G401 (cell line): ENCODE measurements around the gene IKZF1. TPM values are rescaled to one million over a fixed set of nuclear protein-coding genes. Genes with fewer than 3 reads are reported as not detected.

Source experiments
- DNase-seq: peaks from one replicate; pipeline ENCODE4 v3.0.0-alpha.2; 2015; ENCODE audit warnings: low spot score
- in situ Hi-C: cut with HindIII; loops from 2 replicates; pipeline ENCODE4 v1.10.0; 2016; ENCODE audit warnings: low sequenced_read_pairs, mixed read lengths
- total RNA-seq: library from RNA; depleted of rRNA; stranded (reverse); fragments of >200 nt; shearing (Covaris generic); gene quantifications from 2 replicates; pipeline ENCODE4 v1.2.3, GENCODE V29; 2014

IKZF1 gene
- total RNA-seq, 1 experiment from 2014 or later, result not detected

GRCh38 chr7:50393076-50393475, 88.6 kb downstream of the IKZF1 start:
- DNase-seq, result no peak
- in situ Hi-C loops, result no loop called here

DNA sequence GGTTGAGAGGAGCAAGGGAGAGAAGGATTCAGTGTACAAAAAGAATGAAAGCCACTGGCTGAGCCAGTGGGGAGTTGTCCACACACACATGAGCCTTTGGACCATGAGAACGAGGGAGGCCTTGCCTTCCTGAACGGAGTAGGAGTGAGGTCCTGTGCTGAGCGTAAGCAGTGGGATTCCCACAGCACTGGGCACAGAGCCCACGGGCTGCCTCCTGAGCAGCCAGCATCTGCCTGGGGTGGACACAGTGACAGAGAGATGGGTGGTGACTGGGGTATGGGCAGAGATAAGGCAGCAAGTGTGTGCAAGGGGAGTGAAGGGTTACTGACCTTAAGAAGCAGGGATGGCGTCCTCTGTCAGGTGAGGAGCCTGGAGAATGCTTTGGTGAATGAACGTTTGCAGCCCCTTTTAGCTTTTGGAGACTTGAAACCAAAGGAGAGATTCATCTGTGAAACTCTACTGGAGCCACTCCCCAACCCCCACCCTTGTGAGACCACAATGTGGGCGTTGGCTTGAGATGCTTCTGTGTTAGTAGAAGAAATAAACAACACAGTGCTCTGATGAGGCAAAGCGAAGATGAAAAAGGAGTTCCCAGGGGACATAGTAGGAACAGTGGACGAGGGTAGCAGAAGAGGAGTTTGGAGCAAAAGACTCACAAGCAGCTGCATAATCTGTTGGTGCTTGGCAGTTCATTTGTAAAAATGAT, 89.2 kb downstream of the IKZF1 start:
- DNase-seq, result no peak
- in situ Hi-C loops, result no loop called here

DNA sequence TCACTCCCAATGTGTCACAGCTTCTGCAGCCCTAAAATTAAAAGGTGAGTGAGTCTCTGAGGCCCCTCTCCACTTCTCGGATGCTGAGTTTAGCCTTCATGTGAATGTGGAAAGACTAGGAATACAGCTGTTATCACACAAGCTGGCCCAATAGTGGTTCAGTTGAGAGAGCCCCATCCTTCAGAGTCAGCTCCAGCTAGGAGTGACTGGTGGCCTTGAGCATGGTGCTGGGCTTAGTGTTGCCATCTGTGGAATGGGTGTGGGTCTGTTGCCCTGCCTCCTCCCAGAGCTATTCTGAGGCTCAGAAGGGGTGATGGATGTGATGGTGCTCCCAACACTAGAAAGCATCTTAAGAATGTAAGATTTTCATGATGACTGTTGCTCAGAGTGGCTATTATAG, 89.8 kb downstream of the IKZF1 start:
- no peak for DNase-seq
- in situ Hi-C loops, result no loop called here

DNA sequence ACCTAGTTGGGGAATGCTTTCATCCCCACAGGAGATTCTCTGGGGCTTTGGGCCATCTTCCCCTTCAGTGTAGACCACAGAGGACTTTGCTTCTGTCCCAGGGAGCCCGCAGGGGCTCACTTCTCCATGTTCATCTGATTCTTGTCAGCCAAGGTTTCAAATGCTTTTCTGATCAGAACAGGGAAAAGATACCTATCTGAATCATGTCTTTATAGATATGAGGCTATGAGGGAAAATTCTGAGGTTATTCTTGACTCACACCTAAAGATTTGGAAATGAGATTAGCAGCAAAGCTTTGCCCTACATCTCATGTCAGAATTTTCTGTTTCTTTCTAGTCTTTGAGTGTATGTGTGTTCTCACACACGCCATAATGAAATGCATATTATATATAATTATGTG, 92.3 kb downstream of the IKZF1 start:
- no peak for DNase-seq

DNA sequence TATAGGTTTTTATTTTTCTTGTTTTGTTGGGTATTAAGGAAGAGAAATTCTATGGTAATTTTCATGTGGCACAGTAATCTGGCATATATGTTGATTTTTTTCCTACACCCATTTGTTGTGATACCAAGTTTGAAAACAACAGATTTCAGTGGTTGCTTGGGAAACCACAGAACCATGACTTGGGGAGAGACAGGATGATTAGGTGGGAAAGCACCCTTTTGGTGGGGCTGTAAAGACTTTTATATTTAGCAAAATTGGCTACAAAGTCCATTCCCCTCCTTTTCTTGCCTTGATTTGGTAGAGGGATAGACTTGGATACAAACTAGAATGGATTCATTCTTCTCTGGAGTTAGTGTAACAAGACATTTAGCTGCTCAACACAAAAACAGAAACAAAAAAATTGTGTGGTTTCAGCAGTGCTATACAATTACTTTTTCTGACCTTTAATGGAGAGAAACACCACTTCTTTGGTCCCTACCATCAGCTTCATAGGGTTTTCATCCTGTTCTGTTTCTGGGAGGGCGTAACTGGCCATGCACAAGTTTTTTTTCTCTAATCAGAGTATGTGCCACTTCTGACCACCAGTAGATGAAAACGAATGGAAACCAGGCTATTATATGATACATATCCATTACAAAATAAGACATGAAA, 92.9 kb downstream of the IKZF1 start:
- in situ Hi-C loops, result no loop called here
- DNase-seq, result no peak

More for the DNA sequence above, 92.3 kb downstream of the IKZF1 start:
- in situ Hi-C loops, result no loop called here

DNA sequence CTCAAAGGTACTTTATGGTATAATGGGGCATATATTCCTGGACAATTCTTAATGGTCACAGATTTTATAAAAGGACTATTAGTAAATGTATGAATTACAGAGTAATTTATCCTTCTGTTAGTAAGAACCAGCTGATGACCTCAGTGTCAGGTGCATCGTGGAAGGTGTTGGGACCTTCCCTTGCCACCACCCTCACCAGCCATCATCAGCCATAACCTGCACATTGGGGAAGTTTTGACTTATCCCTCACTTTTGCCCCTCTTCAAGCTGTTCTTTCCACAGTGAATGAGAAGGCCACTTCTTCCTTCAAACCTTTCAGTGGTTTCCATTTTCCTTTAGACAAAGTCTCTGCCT, 93.4 kb downstream of the IKZF1 start:
- DNase-seq, result no peak
- in situ Hi-C loops, result no loop called here

GRCh38 chr7:50399206-50399605, 94.7 kb downstream of the IKZF1 start:
- DNase-seq, result no peak
- in situ Hi-C loops, result no loop called here

GRCh38 chr7:50399635-50400034, 95.1 kb downstream of the IKZF1 start:
- in situ Hi-C loops, result no loop called here
- DNase-seq, result no peak

DNA sequence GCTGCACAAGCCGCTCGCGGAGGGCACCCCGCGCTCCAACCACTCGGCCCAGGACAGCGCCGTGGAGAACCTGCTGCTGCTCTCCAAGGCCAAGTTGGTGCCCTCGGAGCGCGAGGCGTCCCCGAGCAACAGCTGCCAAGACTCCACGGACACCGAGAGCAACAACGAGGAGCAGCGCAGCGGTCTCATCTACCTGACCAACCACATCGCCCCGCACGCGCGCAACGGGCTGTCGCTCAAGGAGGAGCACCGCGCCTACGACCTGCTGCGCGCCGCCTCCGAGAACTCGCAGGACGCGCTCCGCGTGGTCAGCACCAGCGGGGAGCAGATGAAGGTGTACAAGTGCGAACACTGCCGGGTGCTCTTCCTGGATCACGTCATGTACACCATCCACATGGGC, 95.6 kb downstream of the IKZF1 start:
- in situ Hi-C loops, result no loop called here
- DNase-seq, result no peak

- in situ Hi-C loops, result no loop called here
- DNase-seq, result no peak
Observed at GRCh38 chr7:50404392-50404791, 99.9 kb downstream of the IKZF1 start.

DNA sequence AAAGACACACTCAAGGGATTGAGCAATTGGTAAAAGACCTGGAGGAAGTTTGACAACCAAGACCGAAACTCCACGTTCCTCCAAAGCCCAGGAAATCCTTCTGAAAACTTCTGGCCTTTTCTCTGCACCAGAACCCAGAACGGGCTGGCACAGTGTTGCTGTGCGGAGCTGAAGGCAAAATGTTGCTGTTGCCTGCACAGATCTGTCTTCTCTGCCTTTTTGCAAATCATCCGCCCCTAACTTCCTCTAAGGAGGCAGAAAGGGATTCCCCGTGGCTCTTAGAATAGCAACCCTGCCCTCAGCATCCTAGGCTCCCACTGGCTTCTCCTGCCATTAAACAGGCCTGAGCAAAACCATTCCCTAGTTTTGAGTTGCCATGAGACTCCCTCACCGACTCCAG, 100.7 kb downstream of the IKZF1 start:
- in situ Hi-C loops, result no loop called here
- DNase-seq, result no peak

- no peak for DNase-seq
- in situ Hi-C loops, result no loop called here
Observed at GRCh38 chr7:50406935-50407334, 102.4 kb downstream of the IKZF1 start.

DNA sequence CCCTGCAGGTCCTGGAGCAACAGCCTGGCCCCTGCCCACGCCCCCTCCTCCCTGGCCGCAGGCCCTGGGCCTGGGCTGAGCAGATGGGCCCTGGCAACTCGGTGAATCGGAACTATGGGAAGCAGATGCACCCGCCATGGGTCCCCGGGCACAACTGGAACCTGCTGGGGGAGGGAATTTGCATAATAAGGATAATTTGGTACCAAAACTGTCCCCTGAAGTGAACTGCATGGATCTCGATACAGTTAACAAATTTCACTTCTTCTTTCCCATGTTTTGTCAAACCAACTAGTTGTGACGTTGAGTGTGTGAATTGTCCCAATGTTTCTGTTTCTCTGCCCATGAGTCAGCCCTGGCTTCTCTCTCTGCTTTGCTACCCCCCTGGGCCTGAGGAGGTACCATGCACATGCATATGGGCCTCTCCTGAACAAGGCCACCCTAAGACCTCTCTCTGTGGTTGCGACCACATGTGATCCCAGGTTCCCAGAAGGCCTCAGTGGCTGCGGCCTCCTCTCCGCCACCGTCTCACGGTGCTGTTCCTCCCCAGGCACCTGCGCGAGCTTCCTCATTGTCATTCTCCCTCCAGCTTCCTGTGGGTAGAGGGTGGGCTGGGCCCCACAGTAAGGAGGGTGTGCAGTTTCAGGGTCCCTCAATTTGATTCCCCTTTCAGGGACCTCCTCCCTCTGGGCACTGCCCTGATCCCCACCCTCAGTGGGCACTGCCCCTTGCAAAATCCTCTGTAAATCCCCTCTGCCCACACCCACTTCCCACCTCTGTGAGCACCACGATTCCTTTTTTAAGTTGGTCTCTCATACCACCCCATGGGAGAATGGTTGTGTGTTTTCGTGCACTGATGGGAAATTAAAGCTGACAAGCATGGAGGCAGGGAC, 105.6 kb downstream of the IKZF1 start:
- in situ Hi-C loops, result no loop called here
- DNase-seq, result no peak

GRCh38 chr7:50411332-50411731, 106.8 kb downstream of the IKZF1 start:
- DNase-seq, result no peak
- in situ Hi-C loops, result no loop called here

DNA sequence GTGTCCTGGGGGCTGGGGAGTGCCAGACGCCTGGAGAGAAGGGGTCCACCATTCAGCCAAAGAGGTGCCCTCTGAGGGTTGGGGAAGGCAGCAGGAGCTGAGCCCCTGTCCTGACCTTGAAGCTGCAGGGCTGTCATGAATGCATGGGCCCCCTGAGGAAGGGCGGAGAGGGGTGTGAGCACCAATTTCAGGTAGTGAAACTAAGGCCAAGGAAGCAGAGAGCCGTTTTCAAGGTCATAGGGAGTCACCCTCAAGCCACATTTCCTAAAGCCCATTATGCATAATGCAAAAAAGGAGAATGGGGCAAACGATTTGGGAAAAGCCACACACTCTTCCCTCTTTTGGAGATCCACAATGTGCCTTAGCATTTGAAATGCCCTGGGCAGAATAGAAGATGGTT, 108.5 kb downstream of the IKZF1 start:
- no peak for DNase-seq
- in situ Hi-C loops, result no loop called here

DNA sequence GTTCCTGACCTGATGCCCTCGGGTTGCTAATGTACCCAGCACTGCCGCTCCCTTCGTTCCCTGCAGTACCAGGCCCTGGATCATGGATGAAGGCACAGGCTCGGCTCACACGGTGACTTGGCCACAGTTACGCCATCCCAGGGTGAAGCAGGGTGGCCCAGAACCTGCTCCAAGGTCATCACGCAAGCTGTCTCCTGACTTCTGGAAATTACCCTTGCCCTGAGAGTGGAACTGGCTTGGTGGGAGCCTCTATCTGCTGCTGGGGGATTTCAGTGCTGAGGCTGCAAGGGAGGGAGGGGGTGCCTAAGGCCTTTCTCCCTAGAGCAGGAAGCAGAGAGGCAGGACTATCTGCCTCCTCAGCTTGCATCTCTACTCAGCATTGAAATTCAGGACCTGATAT, 109.0 kb downstream of the IKZF1 start:
- DNase-seq, result no peak
- in situ Hi-C loops, result no loop called here

GRCh38 chr7:50415844-50416364, 111.4 kb downstream of the IKZF1 start:
- no peak for DNase-seq
- in situ Hi-C loops, result no loop called here

GRCh38 chr7:50416527-50417182, 112.1 kb downstream of the IKZF1 start:
- in situ Hi-C loops, result no loop called here
- no peak for DNase-seq

DNA sequence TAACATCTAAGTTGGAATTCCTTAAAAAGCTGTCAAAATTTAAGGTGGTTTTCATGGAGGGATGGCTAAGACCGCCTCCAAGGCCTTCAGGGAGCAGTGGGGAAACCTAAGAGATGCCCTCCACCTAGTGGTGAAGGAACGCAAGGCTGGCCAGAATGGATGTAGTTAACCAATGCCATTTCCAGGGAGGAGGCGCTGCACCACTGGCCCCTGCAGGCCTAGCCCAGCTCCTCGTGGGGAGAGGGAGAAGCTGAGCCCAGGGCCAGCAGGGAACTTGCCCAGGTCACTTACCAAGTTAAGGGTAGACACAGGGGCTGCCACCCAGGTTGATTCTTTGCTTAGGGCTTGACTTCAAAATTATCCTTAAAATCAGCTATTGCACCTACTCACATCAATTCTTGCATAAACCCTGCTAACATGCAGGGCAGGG, 113.6 kb downstream of the IKZF1 start:
- in situ Hi-C loops, result no loop called here

More for the DNA sequence above, 113.6 kb downstream of the IKZF1 start:
- peak; percentile 56 for DNase-seq
